GM12892 (cell line): ENCODE data around the gene ADNP.

Experiments used
- POLR2A ChIP-seq: IDR thresholded peaks from 2 replicates; pipeline ENCODE4 v1.6.1; 2011; ENCODE audit warnings: low read depth, low read length, control low read depth
- POLR2AphosphoS5 ChIP-seq: IDR thresholded peaks from 2 replicates; pipeline ENCODE4 v1.6.1; 2011; ENCODE audit warnings: low read depth, low read length, control low read depth

GRCh38 chr20:50886184-50886790, 45.0 kb downstream of the ADNP start:
- TF ChIP-seq POLR2A (no peak), POLR2AphosphoS5 (peak; percentile 59)
